Stimulated activated CD4-positive, alpha-beta T cell treated with anti-CD3 and anti-CD28 coated beads, Interleukin-4, amount 100 ng/mL, for 1 hour (primary cell): Measurements from ENCODE around the gene RYR3.
"Not testable (repeated sequence)": the region's sequence is repeated elsewhere in the genome, so short reads cannot be mapped to it uniquely, and the experiment has no call there.

Source experiments
- DNase-seq: peaks from one replicate; pipeline ENCODE4 v3.0.0-alpha.2; 2020

RYR3 gene

DNA sequence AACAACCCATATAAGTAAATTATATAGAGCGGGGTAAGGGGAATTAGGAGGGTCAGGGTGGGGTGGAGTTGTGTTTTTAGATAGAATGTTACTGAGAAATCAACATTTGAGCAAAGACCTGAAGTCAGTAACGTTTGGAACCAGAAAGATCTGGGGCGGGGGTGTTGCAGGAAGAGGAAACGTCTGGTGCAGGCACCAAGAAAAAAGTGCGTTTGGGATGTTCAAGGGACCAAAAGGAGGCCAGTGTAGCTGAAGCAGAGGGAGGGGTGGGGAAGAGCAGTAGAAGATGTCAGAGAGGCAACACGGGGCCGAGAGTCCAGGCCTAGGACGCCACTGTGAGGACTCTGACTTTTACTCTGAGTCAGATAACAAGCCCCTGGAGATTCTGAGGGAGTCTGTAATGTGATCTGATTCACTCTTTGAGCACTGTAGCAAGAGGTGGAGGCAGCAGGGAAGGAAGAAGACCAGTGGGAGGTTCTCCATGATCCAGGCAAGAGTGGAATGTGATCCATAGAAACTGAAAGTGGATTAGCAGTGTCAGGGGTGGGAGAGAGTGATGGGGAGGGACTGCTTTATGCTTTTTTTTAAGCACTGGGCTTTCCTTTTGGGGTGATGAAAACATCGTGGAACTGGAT lies 478.3 kb downstream of the RYR3 start:
- DNase-seq, result no peak

DNA sequence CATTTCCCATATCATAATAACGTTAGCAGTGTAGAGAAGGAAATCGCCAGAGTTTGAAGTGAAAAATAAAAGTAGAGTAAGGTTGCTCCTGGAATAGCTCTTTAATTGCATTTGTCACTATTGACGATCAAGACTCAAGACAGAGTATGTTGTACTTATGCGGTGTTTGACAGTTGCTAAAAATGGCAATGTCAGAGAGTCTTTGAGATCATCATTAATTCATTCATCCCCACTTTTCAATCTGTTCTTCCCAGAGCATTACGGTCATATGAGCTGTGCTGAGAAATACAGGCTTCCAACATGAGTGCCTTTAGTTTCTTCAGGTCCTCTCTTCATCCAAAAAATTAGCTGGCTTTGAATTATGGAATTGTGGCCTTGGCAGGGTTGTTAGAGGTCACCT lies 483.7 kb downstream of the RYR3 start:
- DNase-seq, result no peak

DNA sequence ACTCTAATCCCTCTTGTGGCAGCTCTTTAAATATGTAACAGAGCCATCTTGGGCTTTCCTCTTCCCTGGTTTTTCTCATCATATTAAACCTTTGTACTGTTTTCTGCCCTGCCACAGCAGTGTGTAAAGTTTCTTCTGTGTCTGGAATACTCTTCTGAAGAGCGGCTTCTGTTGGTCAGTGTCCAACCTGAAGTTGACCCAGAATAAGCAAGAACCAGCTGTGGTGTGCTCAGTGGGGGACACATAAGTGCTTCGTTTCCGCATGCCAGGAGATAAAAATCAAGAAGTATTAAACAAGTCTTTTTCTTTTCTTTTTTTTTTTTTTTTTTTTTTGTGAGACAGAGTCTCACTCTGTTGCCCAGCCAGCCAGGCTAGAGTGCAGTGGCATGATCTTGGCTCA lies 484.3 kb downstream of the RYR3 start:
- DNase-seq, result no peak

DNA sequence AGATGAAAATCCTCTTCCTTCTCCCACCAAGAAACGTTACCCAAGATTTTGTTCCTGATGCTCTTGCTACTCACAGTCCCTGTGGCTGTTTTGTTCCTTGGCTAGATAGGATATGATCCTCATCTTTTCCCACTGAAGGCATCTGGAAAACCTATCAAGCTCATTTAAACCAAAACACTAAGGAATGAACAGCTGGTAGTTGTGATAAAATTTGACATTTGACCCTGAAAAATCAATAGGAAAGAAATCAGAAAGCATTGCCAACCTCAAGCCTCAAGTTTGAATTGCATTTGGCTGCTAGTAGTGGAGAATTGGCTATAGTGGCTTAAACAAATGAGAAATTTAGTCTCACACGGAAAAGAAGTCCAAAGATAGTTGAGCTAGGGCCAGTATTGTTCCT lies 486.9 kb downstream of the RYR3 start:
- no peak for DNase-seq

DNA sequence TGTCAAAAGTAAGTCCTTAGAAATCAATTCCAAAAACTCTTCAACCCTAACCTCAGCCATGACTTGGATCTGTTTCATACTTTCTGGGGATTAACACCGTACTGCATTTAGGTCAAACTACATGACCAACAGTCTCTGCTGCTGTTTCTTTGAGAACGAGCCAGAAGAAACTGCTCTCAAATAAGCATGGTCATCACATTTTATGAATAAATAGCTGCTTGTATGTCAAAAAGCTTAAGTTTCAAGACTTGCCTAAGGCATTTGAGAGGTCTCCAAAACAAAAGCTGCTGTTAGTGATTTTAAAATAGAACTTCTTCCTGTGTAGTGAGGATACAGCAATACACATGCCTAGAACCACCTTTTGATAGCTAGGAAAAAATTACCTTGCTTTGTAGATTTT lies 491.2 kb downstream of the RYR3 start:
- no peak for DNase-seq

DNA sequence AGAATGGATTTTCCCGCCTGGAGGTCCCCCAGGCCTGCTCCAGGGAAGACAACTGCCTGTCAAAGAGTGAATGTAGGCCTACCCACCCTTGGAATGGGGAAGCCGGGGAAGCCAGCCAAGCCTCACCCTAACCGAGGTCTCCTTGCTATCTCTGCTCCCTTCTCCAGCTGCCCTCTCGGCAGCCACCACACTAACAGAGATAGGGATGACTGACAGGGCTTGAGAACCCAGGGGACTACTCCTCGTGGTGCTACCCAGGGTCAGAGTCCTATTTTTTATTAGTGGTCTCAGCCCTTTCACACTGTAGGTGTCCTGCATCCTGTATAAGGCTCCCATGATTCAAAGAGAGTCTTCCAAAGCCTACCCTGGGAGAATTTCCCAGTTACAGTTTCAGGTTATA lies 496.9 kb downstream of the RYR3 start:
- DNase-seq, result no peak

DNA sequence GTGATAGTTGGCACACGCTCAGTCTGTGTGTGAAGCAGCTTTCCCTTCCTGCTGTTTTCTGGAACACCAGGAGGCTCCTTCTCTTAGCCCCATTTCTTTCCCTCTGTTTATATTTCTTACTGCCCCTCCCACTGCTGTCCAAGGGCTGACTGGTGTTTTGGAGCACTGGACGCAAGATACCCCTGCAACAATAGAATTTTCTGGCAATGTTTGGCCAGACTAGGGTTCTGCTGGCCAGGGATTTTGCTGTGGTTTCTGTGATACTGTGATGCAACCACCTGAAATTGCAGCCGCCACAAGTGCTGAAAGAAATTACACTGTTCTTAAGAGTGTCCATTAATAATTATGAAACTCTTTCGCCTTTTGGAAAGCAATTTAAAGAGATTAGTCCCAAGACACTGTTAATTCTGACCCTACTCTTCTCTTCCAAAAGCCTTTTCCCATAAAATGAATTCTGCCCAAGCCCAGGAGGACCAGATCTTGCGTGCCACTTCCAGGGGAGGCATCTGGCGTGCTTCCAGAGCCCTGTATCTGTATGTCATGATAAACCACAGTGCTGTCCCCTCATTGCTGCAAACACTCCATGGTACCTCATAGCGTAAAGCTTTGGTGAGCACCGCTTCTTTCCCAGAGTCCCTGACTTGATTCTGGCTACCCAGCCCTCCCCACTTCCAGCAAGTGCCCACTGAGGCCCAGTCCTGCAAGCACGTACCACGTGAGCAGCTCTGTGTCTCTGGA lies 498.1 kb downstream of the RYR3 start:
- no peak for DNase-seq

DNA sequence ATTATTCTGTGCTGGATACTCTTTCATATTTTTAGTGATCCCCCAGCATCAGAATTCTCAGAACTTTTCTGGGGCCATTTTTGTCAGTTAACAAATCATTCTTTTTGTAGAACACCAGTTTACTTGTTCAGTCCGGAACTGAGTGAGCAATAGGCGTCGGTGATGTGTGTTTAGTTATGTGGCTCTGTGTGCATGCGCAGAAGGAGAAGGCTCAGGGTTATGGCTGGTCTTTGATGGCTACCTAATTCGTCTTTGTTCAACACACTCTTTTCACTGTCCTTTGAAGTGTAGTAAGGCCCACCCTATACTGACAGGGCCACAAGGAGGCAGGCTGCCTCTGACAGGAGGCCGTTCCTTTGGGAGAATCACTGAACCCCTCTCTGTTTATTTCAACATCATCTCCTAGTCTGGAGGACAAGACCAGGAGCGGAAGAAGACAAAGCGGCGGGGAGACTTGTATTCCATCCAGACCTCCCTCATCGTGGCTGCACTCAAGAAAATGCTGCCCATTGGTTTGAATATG lies 499.4 kb downstream of the RYR3 start:
- DNase-seq, result no peak

DNA sequence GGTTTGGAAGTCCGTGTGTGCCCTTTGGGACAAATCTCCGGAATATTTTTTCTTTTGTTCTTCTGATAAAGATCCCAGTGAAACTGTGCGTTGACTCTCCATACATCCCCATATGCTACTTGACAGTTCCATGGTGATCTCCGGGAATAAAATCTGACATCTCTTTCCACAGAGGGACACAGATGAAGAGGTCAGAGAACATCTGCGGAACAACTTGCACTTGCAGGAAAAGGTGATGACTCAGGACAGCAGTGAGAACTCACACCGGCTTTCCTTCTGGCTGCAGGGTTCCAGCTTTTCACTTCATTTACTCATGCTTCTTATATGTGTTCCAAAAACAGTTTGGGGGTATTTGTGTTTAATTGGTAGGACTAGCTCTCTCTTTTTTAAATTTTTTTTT lies 500.0 kb downstream of the RYR3 start:
- no peak for DNase-seq

DNA sequence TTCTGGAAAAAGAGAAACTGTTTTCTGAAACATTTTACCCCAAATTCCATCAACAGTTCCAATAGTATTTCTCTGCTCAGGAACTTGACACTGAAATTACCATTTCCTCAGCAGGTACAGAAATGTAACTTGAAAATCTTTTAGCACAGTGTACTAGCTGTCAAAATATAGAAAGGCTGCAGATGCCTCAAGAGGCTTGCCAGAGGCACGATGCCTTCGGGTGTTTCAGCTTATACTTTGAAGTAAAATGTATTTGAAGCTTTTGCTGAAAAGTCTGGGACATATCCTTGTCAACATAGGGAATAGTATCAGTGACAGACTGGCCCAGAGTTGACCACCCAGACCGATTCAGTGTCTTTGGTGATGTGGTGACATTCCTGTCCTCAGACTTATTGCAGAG lies 503.1 kb downstream of the RYR3 start:
- no peak for DNase-seq

DNA sequence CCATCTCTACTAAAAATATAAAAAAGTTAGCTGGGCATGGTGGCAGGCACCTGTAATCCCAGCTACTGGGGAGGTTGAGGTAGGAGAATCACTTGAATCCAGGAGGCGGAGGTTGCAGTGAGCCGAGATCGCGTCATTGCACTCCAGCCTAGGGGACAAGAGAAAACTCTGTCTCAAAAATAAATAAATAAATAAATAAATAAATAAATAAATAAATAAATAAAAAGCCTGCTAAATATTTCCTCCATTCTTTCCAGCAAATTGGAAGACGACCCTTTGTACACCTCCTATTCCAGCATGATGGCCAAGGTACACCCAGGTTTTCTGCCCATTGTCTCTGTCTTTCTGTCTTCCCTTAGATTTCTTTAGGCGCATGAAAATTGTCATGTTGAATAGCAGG lies 508.7 kb downstream of the RYR3 start:
- DNase-seq, result not testable (repeated sequence)

DNA sequence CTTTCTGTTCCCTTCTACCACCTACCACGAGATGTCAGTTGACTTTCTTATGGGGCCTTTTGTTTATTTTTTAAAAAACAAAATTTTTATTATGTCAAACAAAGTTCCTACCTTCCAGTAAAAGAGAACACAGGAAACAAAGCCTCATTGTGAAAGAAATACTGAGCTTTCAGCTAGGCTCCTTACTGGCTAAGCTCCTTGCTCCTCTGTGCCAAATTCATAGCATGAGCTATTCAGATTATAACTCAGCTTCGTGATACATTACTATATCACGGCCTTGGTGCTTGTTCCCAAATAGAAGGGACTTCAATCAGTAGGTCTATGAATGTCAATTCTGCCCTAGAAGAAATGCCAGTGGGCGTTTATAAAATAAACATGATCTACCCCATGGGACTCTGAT lies 511.7 kb downstream of the RYR3 start:
- DNase-seq, result no peak

DNA sequence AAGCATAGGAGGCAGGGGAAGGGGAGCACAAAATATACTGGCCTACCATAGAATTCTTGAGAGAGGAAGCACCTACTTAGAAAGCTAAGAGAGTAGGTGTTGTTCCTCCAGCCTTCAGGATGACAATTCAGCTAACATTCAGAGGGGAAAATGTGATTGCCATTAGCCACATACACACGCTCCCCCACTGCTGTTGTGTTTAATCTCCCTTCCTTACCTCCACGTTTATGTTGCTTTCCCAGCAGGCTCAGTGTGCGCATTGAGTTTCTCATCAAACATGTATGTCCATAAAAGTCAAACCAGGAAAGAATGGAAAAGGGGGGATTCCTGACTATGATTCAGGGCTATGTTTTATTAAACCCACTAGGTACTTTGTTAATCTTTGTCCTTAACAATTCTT lies 512.4 kb downstream of the RYR3 start:
- DNase-seq, result no peak

DNA sequence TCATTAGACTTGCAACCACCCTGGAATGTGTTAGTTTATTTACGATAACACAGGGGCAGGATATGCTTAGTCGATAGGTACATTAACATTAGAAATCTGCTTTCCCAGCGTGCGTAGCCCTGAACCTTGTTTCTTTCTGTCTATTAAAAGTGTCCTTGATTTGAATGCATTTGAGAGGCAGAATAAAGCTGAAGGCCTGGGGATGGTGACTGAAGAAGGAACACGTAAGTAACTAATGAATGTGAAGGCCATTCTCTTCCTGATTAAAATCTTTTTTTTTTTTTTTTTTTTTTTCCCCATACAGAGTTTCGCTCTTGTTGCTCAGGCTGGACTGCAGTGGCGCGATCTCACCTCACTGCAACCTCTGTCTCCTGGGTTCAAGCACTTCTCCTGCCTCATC lies 514.7 kb downstream of the RYR3 start:
- DNase-seq, result no peak

DNA sequence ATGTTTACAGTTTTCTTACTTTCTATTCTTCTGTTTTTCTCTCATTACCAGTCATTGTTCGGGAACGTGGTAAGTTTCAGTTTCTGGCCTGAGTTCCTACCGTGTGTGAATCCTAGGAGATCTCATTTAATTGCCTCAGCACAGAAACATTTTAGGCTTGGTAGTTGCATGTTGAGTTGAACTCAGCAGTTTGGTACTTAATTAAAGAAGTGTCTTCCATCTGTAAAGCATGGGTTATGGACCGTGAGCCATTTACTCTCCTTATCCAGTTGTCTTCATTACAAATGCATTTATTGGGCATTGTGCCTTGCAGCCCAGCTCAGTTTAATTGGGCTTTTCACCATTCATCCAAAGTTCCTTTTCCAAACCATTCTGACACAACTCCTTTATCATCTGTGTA lies 515.4 kb downstream of the RYR3 start:
- no peak for DNase-seq

DNA sequence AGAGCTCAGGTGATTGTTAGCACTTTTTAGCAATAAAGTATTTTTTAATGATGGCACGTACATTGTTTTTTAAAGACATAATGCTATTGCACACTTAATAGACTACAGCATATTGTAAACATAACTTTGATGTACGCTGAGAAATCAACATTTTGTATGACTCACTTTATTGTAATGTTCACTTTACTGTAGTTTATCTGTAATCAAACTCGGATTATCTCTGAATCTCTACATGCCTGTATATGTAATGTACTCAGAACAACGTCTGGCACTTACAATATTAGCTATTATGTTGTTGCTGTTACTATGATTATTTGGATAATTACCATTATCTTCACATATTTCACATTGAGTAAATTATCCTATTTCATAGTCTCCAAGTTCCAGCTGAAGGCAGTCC lies 519.6 kb downstream of the RYR3 start:
- no peak for DNase-seq

DNA sequence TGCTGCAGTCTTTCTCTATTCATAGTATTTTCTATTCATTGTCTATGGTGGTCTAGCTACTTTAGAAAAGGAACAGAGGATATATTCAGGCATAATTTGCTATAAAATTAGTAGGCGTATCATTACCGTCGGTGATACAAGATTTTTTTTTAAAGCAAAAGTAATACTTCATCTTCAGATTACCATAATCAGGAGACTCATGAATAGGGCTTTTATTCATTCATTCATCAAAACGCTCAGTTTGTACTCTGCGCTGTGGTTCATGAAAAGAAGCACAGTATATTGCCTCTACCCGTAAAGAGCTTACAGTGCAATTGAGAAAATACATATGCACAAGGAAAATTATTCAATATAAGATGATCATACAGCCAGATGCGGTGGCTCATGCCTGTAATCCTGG lies 520.9 kb downstream of the RYR3 start:
- no peak for DNase-seq

DNA sequence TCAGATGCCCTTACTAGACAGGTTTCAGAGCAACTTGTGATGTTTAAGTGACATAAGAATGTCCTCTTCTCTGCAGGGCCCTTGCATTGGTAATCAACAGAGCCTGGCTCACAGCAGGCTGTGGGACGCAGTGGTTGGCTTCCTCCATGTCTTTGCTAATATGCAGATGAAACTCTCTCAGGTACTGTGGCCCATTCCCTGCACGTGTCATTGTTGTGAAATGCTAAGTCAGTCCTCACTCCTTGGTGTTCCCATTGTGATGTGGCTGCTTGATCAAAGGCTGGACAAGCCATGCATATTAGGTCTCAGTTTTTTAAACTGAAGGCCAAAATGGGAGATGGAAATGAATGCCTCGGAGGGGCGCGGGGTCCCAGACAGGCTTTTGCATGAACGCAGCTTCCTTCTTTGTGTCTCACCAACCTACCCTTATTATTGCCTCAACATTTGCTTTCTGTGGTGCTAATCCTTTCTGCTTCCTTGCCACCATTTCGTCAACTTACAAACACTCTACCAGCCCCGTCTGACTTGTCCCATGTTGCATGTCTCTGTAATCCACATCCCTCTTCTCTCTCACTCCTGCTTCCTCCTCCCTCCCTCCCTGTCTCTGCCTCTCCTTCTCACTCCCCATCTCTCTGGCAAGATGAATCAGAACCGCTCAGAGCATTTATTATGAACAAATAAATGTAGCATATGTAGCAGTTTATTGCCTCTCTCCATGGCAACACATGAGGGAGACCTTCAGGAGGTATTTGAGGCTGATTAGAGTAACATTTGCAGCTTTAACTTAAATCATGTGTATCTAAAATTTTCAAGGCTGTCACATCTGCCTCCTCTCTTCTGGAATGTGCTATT lies 524.4 kb downstream of the RYR3 start:
- no peak for DNase-seq

DNA sequence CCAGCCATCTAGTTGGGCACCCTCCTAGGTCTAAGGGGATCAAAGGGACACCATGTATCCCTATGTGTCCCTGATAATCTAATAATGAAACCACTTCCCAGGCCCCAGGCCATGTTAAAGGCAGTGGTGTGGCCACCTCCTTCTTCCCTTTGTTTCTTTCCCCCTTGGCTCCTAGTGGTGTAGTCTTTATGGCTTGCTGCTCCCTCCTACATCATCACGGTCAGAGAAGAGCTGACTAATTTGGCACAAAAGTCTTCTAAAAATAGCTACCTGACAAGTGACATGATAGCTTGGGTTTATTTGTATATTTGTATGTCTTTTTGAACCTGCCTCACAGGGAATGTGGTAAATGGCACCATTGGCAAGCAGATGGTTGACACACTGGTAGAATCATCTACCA lies 526.5 kb downstream of the RYR3 start:
- DNase-seq, result no peak

DNA sequence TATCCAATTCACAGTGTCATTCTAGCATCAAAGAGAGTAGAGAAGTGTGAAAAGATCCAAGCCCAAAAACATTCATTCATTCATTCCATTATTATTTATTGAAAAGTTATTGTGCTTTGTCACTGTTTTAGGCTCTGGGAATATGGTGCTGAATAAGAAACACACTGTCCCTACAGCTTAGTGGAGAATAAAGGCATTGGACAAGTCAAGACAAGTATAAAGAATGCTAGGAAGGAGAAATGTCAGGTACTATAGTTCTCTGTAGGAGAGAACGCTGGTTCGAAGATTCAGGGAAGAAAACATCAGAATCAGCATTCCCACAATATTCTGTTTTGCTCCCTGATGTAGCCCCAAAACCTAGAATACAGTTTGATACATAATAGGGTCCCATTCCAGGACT lies 528.8 kb downstream of the RYR3 start:
- no peak for DNase-seq

DNA sequence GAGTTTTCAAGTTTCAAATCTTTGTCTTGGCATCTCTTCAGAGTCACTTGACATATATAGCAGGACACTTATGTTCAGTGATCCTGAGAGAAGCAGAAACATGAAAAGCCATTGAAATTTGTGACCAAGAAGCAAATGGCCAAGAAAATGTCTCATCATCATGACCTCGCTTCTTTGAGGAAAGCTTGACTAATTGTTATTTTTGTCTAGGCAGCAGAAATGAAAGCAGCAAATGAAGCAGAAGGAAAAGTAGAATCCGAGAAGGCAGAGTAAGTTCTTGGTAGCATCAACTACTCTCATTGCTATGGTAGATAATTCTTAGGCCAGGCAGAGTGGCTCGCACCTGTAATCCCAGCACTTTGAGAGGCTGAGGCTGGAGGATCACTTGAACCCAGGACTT lies 529.8 kb downstream of the RYR3 start:
- DNase-seq, result no peak

DNA sequence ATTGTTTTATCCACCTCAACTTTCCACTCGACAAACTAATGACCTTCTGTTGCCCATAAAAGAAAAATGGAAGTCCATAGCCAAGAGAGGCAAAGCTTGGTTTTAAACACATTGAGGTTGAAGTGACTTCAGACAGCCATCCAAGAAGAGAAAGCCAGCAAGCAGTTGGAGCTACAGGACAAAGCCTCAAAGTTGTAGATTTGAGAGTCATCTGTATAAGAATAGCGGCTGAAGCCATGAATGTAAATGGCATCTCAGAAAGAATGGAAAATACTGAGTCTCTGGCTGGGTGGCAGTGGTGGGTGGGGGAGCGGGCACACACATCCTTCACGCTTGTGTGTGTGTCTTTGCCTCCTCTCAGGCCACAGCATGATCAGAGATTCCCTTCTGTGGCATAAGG lies 533.4 kb downstream of the RYR3 start:
- DNase-seq, result no peak

DNA sequence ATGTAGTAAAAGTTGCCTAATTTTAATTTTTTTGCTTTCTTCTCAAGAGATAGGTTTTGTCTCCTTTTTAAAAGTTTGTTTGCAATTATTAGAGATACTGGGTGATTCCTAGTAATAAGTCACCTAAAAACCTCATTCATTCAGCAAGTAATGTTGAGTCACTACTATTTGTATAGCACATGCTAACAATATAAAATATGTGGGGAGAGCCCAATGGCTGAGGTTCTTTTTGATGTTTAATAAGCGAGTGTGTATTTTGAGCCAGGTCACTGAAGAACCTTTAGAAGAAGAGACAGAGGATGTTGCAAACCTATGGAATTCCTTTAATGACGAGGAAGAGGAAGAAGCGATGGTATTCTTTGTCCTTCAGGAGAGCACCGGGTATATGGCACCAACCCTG lies 533.8 kb downstream of the RYR3 start:
- DNase-seq, result no peak

DNA sequence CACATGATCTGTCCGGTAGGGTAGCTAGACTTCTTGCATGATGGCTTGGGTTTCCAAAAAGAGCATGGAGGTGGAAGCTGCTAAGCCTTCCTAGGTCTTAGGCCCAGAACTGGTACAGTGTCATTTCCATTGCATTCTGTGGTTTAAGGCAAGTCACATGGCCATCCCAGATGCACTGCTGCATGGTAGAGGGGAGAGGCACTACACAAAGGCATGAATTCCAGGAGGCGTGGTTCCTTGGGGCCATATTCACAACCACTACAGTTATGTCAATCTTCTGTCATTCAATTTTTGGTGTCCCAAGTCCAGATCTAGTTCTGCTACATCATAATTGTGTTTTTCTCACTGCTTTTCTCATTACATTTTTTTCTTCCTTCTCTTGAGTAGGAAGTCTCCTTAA lies 535.4 kb downstream of the RYR3 start:
- DNase-seq, result no peak
